Stimulated activated CD8-positive, alpha-beta memory T cell treated with anti-CD3 and anti-CD28 coated beads, Interleukin-7, amount 100 ng/mL, for 24 hours (primary cell): ENCODE results near the gene ADAM23.

Source experiments
- DNase-seq: peaks from one replicate; pipeline ENCODE4 v3.0.0-alpha.2; 2020; ENCODE audit warnings: low read depth

Gene ADAM23

GRCh38 chr2:206569470-206569869 is 126.1 kb downstream of the ADAM23 start:
- no peak for DNase-seq

- no peak for DNase-seq
Observed at GRCh38 chr2:206570199-206570598, 126.9 kb downstream of the ADAM23 start.

- no peak for DNase-seq
Observed at GRCh38 chr2:206572725-206573124, 129.4 kb downstream of the ADAM23 start.

GRCh38 chr2:206573793-206574192 is 130.5 kb downstream of the ADAM23 start:
- no peak for DNase-seq

GRCh38 chr2:206584323-206585116 is 141.2 kb downstream of the ADAM23 start:
- DNase-seq, result no peak

DNA sequence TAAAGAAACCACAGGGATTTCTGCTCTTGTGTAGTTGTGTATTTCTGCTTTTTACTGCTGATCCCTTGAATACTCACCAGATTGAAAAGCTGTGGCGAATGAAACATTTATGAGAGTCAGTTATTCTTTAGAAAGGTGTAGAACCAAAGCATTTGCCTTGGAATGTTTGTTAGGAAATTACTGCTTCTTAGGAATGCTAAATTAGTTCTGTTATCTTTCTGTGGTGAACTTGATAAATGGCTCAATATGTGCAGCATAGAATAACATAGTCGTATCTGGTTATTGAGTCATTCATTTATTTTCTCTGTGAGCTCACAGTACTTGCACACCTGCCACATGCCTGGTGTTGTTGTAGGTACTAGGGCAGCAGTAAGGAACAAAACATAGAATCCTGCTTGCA is 142.0 kb downstream of the ADAM23 start:
- DNase-seq, result no peak

DNA sequence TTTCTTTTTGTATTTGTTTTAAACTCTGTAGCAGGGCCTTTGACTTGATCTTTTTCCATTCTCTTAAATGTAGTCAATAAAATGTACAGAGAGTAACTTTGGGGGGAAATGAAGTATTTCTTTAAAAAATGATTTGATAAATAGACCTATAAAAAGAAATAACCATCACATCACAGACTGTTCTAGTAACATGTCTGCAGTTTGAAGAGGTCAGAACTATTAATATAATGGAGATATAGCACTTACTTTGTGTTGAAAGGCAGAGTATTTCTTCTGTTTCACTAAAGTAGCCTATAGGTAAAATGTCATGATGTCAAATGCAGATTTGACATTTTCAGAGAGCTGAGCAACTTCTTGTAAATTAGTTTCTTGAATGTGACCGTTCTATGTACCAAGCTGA is 143.3 kb downstream of the ADAM23 start:
- no peak for DNase-seq

GRCh38 chr2:206597717-206598218 is 154.4 kb downstream of the ADAM23 start:
- DNase-seq, result no peak

DNA sequence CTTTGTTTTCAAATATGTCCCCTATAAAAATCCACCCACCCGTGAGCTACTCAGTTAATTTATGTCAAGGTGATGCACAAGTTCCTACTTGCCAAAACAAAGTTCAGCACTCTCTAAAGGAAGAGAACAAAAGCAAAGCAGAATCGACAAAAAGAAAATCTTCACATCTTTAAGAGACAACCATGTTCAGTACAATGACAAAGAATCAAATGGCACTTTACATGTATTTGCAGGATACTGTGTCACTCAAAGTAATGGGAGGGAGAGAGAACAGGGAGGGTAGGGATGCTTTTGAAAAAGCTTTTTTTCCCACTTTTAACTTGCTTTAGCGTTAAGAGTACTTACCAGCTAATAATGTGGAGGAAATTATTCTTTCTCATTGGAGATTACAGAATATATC is 159.9 kb downstream of the ADAM23 start:
- DNase-seq, result no peak

- no peak for DNase-seq
Observed at GRCh38 chr2:206610451-206610850, 167.1 kb downstream of the ADAM23 start.

DNA sequence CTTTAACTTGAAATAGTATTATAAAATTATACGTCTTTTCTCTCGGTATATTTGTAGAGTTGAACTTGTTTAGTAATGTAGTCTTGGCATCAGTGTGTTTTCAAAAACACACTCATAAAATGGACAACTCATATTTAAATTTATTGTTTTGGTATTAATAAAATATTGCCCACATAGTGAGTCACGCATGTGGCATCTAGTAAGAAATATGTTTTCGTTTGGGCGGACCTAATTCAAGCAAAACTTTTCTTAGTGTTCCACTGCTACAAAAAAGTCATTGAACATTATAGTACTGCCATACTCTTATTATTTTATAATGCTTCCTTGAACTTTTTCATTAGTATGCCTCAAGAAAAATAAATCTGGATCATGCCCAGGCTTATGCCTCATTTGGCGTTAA is 167.9 kb downstream of the ADAM23 start:
- DNase-seq, result no peak

GRCh38 chr2:206611736-206612135 is 168.4 kb downstream of the ADAM23 start:
- no peak for DNase-seq

DNA sequence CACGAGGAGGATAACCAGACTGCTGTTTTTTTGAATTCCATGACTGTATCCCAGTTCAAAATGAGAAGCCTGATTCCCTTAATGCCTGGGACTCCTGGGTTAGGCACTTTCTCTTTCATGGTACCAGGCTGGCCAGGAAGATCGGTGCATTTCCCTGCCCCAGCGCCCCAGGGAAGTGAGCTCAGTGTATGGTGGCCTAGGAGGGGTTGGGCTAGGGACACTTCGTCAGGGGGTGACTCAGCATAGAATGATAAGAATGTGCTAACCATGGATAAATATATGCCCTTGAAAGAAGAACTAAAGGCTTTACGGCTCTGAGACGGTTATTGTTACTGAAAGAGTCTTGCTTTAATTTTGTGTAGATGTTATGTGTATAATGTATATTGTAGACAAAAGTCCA is 171.5 kb downstream of the ADAM23 start:
- no peak for DNase-seq

- no peak for DNase-seq
Observed at GRCh38 chr2:206615417-206616089, 172.2 kb downstream of the ADAM23 start.

- DNase-seq, result no peak
Observed at GRCh38 chr2:206616151-206616550, 172.8 kb downstream of the ADAM23 start.

GRCh38 chr2:206619011-206619410 is 175.7 kb downstream of the ADAM23 start:
- DNase-seq, result no peak

DNA sequence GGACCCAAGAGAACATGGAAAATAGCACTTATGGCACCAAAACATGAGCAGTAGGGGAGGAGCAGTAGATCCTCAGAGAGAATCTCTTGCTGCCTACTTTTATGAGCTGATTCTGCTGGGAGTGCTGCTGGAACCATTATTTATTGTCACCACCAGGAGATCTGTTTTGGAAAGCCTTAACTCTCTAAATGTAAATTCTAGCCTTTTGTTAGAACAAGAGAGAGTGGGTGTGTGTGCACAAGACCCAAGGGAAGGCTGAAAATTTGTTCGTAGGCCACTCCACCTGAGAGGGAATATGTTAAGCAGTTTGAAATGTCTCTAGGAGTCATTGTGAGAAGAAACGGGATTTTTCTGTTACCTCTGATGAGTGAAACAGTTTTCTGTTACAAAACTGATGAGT is 182.8 kb downstream of the ADAM23 start:
- DNase-seq, result no peak

GRCh38 chr2:206627632-206628031 is 184.3 kb downstream of the ADAM23 start:
- DNase-seq, result no peak

GRCh38 chr2:206631340-206631739 is 188.0 kb downstream of the ADAM23 start:
- no peak for DNase-seq

DNA sequence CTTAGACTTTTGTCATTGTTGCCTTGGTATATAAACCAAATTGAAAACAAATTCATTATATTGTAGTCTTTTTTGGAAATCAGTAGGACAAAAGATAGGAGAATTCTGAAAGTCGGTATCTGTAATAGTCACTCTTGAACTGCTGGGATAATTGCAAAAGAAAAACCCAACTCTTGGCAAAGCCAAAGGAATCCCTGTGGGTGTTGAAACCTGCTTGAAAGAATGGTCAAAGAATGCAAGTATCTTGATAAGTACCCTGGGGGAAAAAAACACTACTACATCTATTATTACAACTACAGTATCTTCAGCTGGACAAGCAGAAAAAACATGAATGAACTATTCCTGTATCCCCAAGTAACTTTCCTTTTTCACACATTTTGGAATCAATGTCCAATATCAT is 191.7 kb downstream of the ADAM23 start:
- DNase-seq, result no peak

- DNase-seq, result no peak
Observed at GRCh38 chr2:206639636-206640035, 196.3 kb downstream of the ADAM23 start.

GRCh38 chr2:206641226-206641625 is 197.9 kb downstream of the ADAM23 start:
- DNase-seq, result no peak
